Gastrocnemius medialis (tissue), 4 donors: ENCODE measurements around the gene ACTR3. TPM values are rescaled to one million over a fixed set of nuclear protein-coding genes. Genes with fewer than 3 reads are reported as not detected.

ENCODE experiments used
- ATAC-seq, 2 donors: fragments of 150-250 bp; one replicate each; pipeline ENCODE4 v1.9.1; 2016
- DNase-seq, 2 donors: peaks; one replicate each; pipeline ENCODE4 v3.0.0-alpha.2; 2019
- H3K27ac ChIP-seq, 4 donors: fragments of 200-600 bp; sonication (generic); 1 replicate in 1 of 4; 2 replicates in 3 of 4; pipeline ENCODE4 v1.5.1; 2016 to 2018; ENCODE audit warnings: mild to moderate bottlenecking in 2 of 4, moderate library complexity in 1 of 4
- H3K27me3 ChIP-seq, 3 donors: fragments of 200-600 bp; sonication (generic) in 2 of 3; 1 replicate in 1 of 3; 2 replicates in 2 of 3; pipeline versions ENCODE4 v1.5.1 to v1.6.0; 2016 to 2019; ENCODE audit warnings: mild to moderate bottlenecking in 1 of 3, moderate library complexity in 1 of 3
- H3K36me3 ChIP-seq, 2 donors: fragments of 200-600 bp; sonication (generic) in 1 of 2; one replicate each; pipeline ENCODE4 v1.5.1; 2017 to 2018
- H3K4me1 ChIP-seq, 2 donors: fragments of 200-600 bp; sonication (generic) in 1 of 2; one replicate each; pipeline ENCODE4 v1.5.1; 2016 to 2017; ENCODE audit warnings: mild to moderate bottlenecking in 2 of 2
- H3K4me3 ChIP-seq, 4 donors: fragments of 200-600 bp; sonication (generic) in 3 of 4; 1 replicate in 1 of 4; 2 replicates in 3 of 4; pipeline ENCODE4 v1.5.1; 2016 to 2019; ENCODE audit warnings: mild to moderate bottlenecking in 2 of 4
- H3K9me3 ChIP-seq, 3 donors: fragments of 200-600 bp; sonication (generic) in 2 of 3; 1 replicate in 1 of 3; 2 replicates in 2 of 3; pipeline ENCODE4 v1.5.1; 2016 to 2019
- CTCF ChIP-seq, 5 experiments: fragments of 450-650 bp in 3 of 5; fragments of 200-600 bp in 2 of 5; sonication (generic) in 2 of 5; IDR thresholded peaks in 4 of 5; conservative IDR thresholded peaks in 1 of 5; 1 replicate in 4 of 5; 2 replicates in 1 of 5; pipeline ENCODE4 v1.5.1; 2016 to 2019; ENCODE audit warnings: antibody characterized with exemption in 5 of 5, mild to moderate bottlenecking in 3 of 5, moderate library complexity in 3 of 5
- POLR2A ChIP-seq, 2 donors: fragments of 450-650 bp; IDR thresholded peaks; one replicate each; pipeline ENCODE4 v1.6.1; 2017; ENCODE audit warnings: antibody characterized with exemption in 2 of 2, mild to moderate bottlenecking in 2 of 2, moderate library complexity in 2 of 2
- in situ Hi-C, 4 donors: fragments of 200-750 bp; cut with MboI; loops; one replicate each; pipeline versions ENCODE4 v1.15.0 to v1.8.0; 2017; ENCODE audit warnings: low sequenced_read_pairs in 4 of 4
- intact Hi-C: fragments of 100-400 bp; cut with DNase I; formaldehyde crosslinking; loops from one replicate; pipeline ENCODE4 v1.15.1; 2023; ENCODE audit warnings: low total_unique reads
- total RNA-seq, 4 donors: library from RNA; depleted of rRNA; stranded (reverse); fragments of >200 nt; gene quantifications; one replicate each; pipeline versions ENCODE4 v1.1.0 to v1.2.3, GENCODE V29; 2016

The ACTR3 gene
- total RNA-seq, 4 donors from 2014 or later = 39.3 to 75.0 (median 56.6) TPM

DNA sequence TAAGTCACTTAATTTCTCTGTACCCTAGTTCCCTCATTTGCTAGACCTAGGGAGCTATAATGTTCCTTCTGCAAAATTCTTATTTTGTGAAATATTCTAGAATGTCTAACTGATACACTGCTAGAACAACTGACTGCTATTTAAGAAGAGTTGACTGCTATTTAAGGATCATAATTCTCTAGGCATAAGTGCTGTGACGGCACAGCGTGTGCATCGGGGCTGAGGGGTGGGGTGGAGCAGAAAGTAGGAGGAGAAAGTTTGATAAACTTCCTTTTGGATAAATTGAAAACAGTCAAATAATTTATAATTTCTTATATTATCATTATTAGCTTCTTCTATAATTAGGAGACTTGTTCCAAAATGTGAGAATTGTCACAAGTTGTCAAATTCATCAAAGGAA is 10.4 kb upstream of the ACTR3 start:
- H3K27me3 ChIP-seq = no peaks in the 10 kb centered on the region
- intact Hi-C loops = no loop called here
- H3K4me1 ChIP-seq = peaks cover 3 to 4% of the 10 kb centered on the region in 2 donors
- no peak overlapping the region for H3K4me3 ChIP-seq
- H3K27ac ChIP-seq = no peak overlapping the region
- DNase-seq = no peak
- in situ Hi-C loops = no loop called here
- no peaks in the 10 kb centered on the region for H3K9me3 ChIP-seq
- no peaks in the 10 kb centered on the region for H3K36me3 ChIP-seq
- no peak for ATAC-seq
- no peak for TF ChIP-seq CTCF (IDR thresholded peaks at IDR 0.05 in 4 of 5, conservative IDR thresholded peaks at IDR 0.05 in 1 of 5)
- no peak for TF ChIP-seq POLR2A (IDR thresholded peaks at IDR 0.05)

DNA sequence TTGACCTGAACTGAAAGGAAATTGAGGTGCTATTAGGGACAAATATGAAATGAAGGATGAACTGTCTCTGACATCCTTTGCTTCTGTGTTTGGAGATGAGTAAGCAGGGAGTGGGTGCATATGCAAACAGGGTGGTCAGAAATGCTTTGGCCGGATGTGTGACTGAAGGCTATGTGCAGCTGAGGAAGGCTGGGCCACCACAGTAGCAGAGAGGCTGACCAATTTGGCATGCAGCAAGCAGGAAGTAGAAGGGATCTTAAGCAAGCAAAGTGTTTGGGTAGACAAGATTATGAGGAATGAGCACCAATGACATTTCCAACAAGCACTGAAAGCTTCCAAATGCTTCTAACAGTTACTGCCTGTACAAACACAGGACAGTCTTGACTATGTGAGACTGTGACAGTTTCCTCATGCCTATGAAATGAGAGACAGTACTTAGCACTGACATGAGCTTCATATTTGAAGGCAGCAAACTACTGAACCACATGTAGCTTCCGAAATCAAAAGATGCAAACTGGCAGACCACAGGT is 3.3 kb upstream of the ACTR3 start:
- Histone ChIP-seq H3K9me3 (no peaks in the 10 kb centered on the region), H3K4me3 (no peak overlapping the region), H3K36me3 (no peaks in the 10 kb centered on the region), H3K4me1 (peaks cover 18 to 29% of the 10 kb centered on the region in 2 donors), H3K27me3 (no peaks in the 10 kb centered on the region), H3K27ac (no peak overlapping the region)
- in situ Hi-C loops (loop anchor here (5.0 to 10.0 kb wide), 3 partner anchors 129 to 134 kb away; partner anchors contain the start of gene SLC35F5 (in 3 of the 4)), intact Hi-C loops (no loop called here)
- no peak for TF ChIP-seq POLR2A (IDR thresholded peaks at IDR 0.05)
- TF ChIP-seq CTCF (IDR thresholded peaks at IDR 0.05 in 4 of 5, conservative IDR thresholded peaks at IDR 0.05 in 1 of 5) = no peak
- ATAC-seq (no peak), DNase-seq (peak; percentile 17 to 22)

- Histone ChIP-seq H3K27ac (no peak overlapping the region), H3K36me3 (no peaks in the 10 kb centered on the region), H3K9me3 (no peaks in the 10 kb centered on the region), H3K4me1 (peaks cover 25 to 35% of the 10 kb centered on the region in 2 donors), H3K27me3 (no peaks in the 10 kb centered on the region), H3K4me3 (no peak overlapping the region)
- TF ChIP-seq POLR2A (IDR thresholded peaks at IDR 0.05) (no peak), CTCF (IDR thresholded peaks at IDR 0.05 in 4 of 5, conservative IDR thresholded peaks at IDR 0.05 in 1 of 5) (no peak)
- ATAC-seq = no peak
- DNase-seq = no peak
- intact Hi-C loops (no loop called here), in situ Hi-C loops (loop anchor here (5.0 to 10.0 kb wide), 3 partner anchors 130 to 135 kb away; partner anchors contain the start of gene SLC35F5 (in 3 of the 4))
Observed at GRCh38 chr2:113887009-113887792, 2.7 kb upstream of the ACTR3 start.

DNA sequence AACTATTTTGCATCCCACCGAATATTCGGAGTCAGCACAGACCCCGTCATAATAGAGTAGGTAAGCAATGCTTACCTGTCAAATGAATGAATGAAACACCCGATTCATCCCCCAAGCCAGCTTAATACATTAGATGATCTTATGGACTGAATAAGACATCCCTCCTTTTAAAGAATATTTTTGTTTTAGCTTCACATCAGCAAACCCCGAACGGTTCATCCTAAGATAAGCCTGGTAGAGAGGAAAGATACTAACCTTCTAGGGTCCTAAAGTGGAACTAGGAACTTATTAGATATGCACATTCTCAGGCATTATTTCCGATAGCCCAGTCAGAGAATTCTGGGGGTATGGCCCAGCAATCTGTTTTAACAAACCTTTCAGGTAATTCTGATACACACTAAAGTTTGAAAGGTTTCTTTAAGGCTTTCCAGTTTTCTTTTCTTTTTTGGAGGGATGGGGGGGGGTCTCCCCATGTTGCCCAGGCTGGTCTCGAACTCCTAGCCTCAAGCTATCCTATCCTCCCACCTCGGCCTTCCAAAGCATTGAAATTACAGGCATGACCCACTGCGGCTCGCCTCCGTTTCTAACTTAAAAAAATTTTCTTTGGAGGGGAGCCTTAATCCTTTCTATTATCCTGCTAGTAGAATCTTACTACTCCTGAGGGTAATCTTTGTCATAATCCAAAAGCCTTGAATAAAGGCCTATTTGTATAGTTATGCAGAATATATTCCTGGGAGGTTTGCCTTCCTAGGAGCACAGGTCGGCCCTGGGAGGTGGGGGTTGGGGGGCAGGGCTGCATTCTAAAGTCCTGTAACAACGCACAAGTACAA is 1.0 kb upstream of the ACTR3 start:
- peak in 1 of 2 donors; percentile 19 for ATAC-seq
- peak overlapping the region; percentile 93 to 99 (median 99) for H3K27ac ChIP-seq
- peak in 1 of 2 donors; percentile 31 for DNase-seq
- TF ChIP-seq CTCF (IDR thresholded peaks at IDR 0.05 in 4 of 5, conservative IDR thresholded peaks at IDR 0.05 in 1 of 5) = no peak
- no peak for TF ChIP-seq POLR2A (IDR thresholded peaks at IDR 0.05)
- in situ Hi-C loops (loop anchor here (5.0 to 10.0 kb wide), 3 partner anchors 132 to 137 kb away; partner anchors contain the start of gene SLC35F5 (in 3 of the 4)), intact Hi-C loops (no loop called here)
- peaks cover 39 to 50% of the 10 kb centered on the region in 2 donors for H3K4me1 ChIP-seq
- no peaks in the 10 kb centered on the region for H3K27me3 ChIP-seq
- H3K9me3 ChIP-seq = no peaks in the 10 kb centered on the region
- no peaks in the 10 kb centered on the region for H3K36me3 ChIP-seq
- peak overlapping the region; percentile 63 to 99 (median 94) for H3K4me3 ChIP-seq
